Daoy (cell line): ENCODE results near the gene NINL. TPM values are rescaled to one million over a fixed set of nuclear protein-coding genes. Genes with fewer than 3 reads are reported as not detected.
"Not testable (repeated sequence)": the region's sequence is repeated elsewhere in the genome, so short reads cannot be mapped to it uniquely, and the experiment has no call there.

Source experiments
- DNase-seq: peaks from one replicate; pipeline ENCODE4 v3.0.0-alpha.2; 2015; ENCODE audit warnings: low read depth
- total RNA-seq: library from RNA; depleted of rRNA; stranded (reverse); fragments of >200 nt; shearing (Covaris generic); gene quantifications from 2 replicates; pipeline ENCODE4 v1.2.3, GENCODE V29; 2014; rRNA removed

Gene NINL
- 3.3 and 5.8 TPM in 2 replicates for total RNA-seq

DNA sequence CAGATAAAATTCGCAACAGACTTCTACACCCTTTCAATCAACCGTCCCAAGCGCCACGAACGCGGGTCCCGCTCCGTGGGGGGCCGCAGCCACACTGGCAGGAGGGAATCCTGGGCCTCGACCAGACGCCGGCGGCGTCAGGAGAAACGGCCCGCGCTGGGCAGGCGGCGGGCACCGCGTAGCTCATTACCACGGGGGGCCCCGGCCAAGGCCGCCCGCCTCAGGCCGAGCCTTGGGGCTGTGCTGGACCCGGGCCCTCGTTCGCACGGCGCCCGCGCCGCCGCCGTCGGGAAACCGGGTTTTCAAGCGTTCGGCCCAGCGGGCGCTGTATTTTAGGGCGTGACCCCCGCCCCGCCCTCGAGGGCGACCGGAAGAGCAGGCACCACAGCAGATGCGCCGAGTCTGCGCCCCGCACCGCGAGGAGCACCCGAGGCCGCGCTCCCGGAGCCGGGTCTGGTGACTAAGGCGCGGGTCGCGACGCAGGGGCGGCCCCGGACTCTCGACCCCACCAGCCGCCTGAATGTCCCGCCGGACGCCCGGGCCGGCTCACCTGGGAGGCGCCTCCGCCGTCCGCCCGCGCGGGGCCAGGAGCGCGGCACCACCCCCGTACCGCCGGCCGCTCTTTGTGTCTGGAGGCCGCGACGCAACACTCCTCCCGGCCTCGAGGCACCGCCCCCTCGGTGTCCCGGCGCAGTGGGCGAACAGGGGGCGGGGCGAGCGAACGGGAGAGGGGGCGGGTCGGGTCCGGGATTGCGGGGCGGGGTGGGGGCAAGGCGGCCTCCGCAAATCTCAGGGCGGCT lies at the start of gene NINL:
TSS of gene NINL (minus strand) at position 627 of the 800 bp plus-strand sequence. CDS start 58,944 bp downstream, outside the sequence.
- peak; percentile 80 for DNase-seq

GRCh38 chr20:25632940-25633790 lies 47.8 kb upstream of the NINL start:
- peak; percentile 35 for DNase-seq

- not testable (repeated sequence) for DNase-seq
These were observed 45.3 kb upstream of the NINL start for GRCh38 chr20:25630615-25631014.

- no peak for DNase-seq
These were observed 44.6 kb upstream of the NINL start for GRCh38 chr20:25629816-25630499.

GRCh38 chr20:25626779-25627178 lies 41.4 kb upstream of the NINL start:
- DNase-seq, result no peak

- DNase-seq, result no peak
These were observed 39.2 kb upstream of the NINL start for GRCh38 chr20:25624500-25624939.

DNA sequence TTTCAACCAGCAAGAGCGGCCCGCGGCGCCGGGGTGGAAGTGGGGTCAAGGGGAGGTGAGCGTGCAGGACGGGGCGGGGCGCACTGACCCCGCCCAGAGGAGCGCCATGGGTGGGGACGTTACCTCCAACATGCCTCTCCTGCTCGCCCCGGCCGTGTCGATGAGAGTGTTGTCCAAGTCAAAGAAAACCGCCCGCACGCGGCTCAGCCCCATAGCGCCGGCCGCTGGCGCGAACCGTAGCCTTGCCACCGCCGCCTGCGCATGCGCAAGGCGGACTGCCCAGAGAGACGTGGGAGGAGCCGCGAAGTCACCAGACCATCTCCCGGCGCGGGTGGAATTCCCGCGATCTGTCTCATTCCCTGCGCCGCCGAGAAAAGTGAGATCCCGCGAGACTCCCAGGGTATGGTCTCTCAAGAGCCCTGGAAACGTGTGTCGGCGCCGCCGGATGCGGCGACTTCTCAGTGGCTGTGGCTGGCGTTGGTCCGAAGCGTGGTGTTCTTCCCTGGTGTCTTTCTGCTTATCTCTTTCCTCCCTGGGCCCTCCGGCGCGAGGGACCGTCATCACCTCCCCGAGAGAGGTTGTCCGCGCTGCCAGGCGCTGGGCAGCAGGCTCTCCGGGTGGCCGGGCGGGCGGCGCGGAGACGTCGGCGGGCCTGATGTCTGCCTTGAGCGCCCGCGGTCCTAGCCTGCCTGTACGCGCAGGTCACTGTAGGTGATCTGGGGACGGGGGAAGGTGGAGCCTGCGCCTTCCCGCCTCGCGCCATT lies 38.6 kb upstream of the NINL start, which contains the start of gene NANP:
TSS of gene NANP (minus strand) at position 279 of the 764 bp plus-strand sequence. CDS start at position 213, 66 bp downstream.
- DNase-seq, result peak; percentile 98

GRCh38 chr20:25623225-25623735 lies 37.9 kb upstream of the NINL start:
- peak; percentile 35 for DNase-seq

GRCh38 chr20:25622450-25623224 lies 37.3 kb upstream of the NINL start:
- no peak for DNase-seq

DNA sequence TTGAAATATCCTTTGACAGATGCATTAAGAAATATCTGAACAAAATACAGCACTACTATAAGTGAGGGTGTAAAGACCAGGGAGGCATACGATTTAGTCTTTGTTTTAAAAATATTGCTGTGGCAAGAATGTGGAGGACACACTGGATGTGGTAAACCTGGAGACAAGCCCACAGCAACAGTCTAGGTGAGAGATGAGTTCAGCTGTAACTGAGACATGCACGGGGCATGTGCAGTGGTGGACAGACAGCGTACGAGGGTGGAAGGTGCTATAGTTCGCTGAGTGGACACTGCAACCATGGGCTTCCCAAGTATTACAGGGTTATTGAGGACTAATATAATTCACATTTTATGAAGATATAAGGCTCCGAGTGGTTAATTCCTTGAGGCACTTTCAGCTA lies 36.7 kb upstream of the NINL start:
- no peak for DNase-seq

DNA sequence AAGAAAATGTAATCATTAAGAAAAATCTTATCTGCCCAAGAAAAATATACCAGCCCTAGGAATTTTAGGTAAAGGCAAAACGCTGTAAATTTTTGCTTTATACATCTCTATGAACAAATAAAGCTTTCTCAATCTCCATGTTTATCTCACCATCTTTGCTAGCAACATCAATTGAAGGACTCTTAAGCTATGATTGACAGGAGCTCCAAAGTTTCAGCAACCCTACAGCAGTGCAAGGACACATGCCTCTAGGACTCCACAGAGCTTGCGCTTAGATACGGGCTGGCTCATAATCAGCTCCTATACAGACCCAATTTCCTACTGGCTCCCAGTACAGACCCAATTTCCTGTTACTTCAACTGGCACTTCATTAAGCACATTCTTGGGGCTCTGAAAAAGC lies 34.2 kb upstream of the NINL start:
- no peak for DNase-seq

DNA sequence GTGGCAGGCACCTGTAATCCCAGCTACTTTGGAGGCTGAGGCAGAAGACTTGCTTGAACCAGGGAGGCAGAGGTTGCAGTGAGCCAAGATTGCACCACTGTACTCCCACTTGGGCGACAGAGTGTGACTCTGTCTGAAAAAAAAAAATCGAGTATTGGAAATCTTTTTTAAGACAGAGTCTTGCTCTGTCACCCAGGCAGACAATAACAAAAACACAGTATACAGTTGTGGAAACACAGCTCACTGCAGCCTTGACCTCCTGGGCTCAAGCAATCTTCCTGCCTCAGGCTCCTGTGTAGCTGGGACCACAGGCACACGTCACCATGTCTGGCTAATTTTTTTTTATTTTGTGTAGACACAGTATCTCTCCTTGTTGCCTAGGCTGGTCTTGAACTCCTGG lies 23.4 kb upstream of the NINL start:
- no peak for DNase-seq

- no peak for DNase-seq
These were observed 20.9 kb upstream of the NINL start for GRCh38 chr20:25606094-25606695.

- DNase-seq, result no peak
These were observed 19.8 kb upstream of the NINL start for GRCh38 chr20:25605148-25605547.

DNA sequence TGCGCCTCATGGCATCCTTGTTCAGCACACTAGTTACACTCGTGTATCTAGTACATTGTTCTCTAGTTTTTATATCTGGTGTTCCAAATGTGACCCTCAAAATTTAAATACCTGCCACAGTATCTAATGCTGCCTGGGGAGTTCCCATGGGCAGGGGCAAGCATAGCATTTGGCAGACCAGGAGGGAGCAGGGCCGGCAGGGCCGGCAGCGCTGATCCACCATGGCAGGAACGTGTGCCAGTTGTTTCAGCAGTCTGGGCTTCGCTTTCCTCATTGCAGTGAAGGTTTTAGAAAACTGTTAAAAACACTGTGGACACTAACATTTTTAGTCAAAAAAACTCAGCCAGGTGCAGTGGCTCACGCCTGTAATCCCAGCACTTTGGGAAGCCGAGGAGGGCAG lies 19.3 kb upstream of the NINL start:
- no peak for DNase-seq

DNA sequence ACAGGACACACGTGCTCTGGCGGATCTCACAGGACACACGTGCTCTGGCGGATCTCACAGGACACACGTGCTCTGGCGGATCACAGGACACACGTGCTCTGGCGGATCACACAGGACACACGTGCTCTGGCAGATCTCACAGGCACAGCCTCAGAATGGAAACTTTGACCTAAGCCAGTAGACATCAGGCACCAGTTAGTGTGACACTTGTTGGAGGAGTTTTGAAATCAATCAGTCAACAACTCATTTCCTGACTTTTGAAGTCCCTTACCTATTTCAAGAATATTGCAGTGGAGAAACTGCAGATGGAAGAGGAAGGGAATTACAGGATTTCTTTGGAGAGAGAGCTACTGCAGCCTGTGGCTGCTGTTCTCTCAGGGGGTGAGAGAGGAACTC lies 17.6 kb upstream of the NINL start:
- DNase-seq, result not testable (repeated sequence)

GRCh38 chr20:25602191-25602913 lies 17.0 kb upstream of the NINL start:
- DNase-seq, result not testable (repeated sequence)

DNA sequence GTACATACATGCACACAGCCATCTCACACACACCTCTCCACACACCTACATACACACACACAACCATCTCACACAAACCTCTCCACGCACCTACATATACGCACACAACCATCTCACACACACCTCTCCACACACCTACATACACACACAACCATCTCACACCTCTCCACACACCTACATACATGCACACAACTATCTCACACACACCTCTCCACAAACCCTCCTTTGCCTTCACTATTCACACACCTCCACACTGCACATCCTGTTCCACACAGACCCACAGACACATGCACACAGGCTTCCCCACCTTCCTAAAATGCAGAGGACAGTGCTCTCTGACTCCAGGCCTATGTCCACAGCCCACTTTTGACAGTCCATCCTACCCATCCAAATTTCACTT lies 16.3 kb upstream of the NINL start:
- DNase-seq, result no peak

DNA sequence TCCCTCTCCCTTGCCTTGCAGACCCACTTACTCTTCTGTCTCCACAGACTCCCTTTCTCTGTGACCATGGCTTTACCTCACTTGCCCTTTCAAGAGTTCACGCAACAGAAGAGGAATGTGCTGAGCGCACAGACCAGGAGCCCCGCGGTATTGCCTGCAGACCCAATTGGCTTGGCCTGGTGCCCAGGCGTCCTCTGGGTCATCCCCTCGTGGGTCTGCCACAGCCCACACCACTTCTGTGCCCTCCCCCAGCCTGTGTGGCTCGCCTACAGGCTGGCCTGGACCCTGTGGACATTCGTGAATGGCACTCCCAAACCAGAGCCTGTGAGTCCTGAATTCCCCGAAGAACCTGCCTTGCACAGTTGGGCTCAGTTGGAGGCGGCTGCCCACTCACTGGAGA lies 15.3 kb upstream of the NINL start:
- peak; percentile 11 for DNase-seq
